Stimulated activated naive CD4-positive, alpha-beta T cell (primary cell): ENCODE results near the gene PAQR7.

Experiments used
- DNase-seq, 6 experiments: peaks; one replicate each; lab custom pipeline; 2025; lab: John Stamatoyannopoulos, UW

The PAQR7 gene

GRCh38 chr1:25815208-25816111 lies 60.0 kb downstream of the PAQR7 start:
- no peak for DNase-seq

GRCh38 chr1:25814549-25815087 lies 60.9 kb downstream of the PAQR7 start:
- no peak for DNase-seq

- DNase-seq: no peak
Observed at GRCh38 chr1:25813734-25814471, 61.6 kb downstream of the PAQR7 start.

- no peak for DNase-seq
Observed at GRCh38 chr1:25813071-25813733, 62.3 kb downstream of the PAQR7 start.
